ENCODE results near the gene DEFB124. TPM values are rescaled to one million over a fixed set of nuclear protein-coding genes. Genes with fewer than 3 reads are reported as not detected.

The DEFB124 gene
- polyA plus RNA-seq, 3 donors: not detected

DNA sequence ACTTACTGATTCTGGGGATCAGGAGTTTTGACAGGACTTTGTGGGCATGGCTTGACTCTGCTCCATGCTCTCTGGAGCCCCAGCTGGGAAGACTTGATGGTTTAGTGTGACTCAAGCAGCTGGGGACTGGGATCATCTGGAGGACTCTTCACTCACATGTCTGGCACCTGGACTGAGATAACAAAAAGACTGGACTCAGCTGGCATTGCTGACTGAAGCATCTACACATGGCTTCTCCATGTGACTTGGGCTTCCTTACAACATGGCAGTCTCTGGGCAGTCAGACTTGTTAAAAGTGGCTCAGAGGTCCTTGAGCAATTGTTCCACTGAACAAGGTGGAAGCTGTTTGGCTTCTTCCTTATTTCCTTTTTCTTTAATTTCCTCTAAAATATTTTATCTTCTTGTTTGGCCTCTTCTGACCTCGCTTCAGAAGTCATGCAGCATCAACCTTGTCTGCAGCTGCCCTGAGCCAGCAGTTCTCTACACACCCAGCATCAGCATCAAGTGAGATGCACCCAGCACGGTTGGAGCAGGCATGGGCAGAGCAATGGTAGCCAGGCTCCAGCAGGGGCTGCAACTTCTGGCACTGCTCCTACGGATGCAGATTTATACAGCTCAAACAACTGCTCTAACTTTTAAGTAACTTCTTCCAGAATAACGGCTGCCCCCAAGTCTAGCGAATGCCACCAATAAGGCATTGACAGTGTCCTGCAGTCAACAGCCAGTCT is 33.8 kb upstream of the DEFB124 start:
- WGBS (ENCODE audit: insufficient coverage): 89% methylated on average over 5 of the region's 5 CpGs
- Mint-ChIP-seq H3K27me3 (ENCODE audit: low read depth in 3 of 3) (peaks cover 8 to 22% (median 15%) of the 10 kb centered on the region in 3 donors), H3K36me3 (peaks cover 0 to 1% of the 10 kb centered on the region in 2 donors), H3K4me3 (no peak overlapping the region), H3K4me1 (peaks cover under 1% of the 10 kb centered on the region), H3K9me3 (peaks cover 8 to 17% (median 13%) of the 10 kb centered on the region in 7 donors), H3K27ac (no peak overlapping the region)
- Histone ChIP-seq H3K27ac (ENCODE audit: low read depth in 1 of 2, low read length in 2 of 2) (no peak overlapping the region), H3K4me3 (replicated peaks in 1 of 3; ENCODE audit: low read depth in 2 of 3, low read length in 3 of 3) (no peak overlapping the region), H3K36me3 (replicated peaks in 1 of 2; ENCODE audit: control insufficient read depth in 1 of 2, insufficient read depth in 2 of 2, low read length in 2 of 2) (no peaks in the 10 kb centered on the region), H3K4me1 (ENCODE audit: control insufficient read depth in 1 of 2, insufficient read depth in 2 of 2, low read length in 2 of 2) (peaks cover under 1% of the 10 kb centered on the region in 2 donors), H3K9ac (ENCODE audit: insufficient read depth, low read length, poor library complexity, severe bottlenecking) (no peak overlapping the region), H3K79me2 (ENCODE audit: insufficient read depth, low read length) (no peaks in the 10 kb centered on the region), H3K27me3 (ENCODE audit: control insufficient read depth in 2 of 2, insufficient read depth in 2 of 2, low read length in 2 of 2) (no peaks in the 10 kb centered on the region), H2AFZ (ENCODE audit: insufficient read depth, low read depth, low read length, poor library complexity, severe bottlenecking) (no peak overlapping the region), H3K4me2 (replicated peaks; ENCODE audit: extremely low read depth, low read length, poor library complexity, severe bottlenecking) (no peak overlapping the region), H4K20me1 (ENCODE audit: insufficient read depth, low read length) (no peaks in the 10 kb centered on the region), H3K9me3 (replicated peaks in 1 of 2; ENCODE audit: control insufficient read depth in 1 of 2, insufficient read depth in 1 of 2, low read length in 2 of 2) (peaks cover 9 to 13% of the 10 kb centered on the region in 2 donors)
- intact Hi-C loops (cut with micrococcal nuclease): no loop called here
- TF ChIP-seq, protein P1, sequence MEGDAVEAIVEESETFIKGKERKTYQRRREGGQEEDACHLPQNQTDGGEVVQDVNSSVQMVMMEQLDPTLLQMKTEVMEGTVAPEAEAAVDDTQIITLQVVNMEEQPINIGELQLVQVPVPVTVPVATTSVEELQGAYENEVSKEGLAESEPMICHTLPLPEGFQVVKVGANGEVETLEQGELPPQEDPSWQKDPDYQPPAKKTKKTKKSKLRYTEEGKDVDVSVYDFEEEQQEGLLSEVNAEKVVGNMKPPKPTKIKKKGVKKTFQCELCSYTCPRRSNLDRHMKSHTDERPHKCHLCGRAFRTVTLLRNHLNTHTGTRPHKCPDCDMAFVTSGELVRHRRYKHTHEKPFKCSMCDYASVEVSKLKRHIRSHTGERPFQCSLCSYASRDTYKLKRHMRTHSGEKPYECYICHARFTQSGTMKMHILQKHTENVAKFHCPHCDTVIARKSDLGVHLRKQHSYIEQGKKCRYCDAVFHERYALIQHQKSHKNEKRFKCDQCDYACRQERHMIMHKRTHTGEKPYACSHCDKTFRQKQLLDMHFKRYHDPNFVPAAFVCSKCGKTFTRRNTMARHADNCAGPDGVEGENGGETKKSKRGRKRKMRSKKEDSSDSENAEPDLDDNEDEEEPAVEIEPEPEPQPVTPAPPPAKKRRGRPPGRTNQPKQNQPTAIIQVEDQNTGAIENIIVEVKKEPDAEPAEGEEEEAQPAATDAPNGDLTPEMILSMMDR (IDR thresholded peaks at IDR 0.05): no peak
- DNase-seq: no peak

- peaks cover 9 to 24% (median 17%) of the 10 kb centered on the region in 3 donors for H3K27me3 Mint-ChIP-seq (ENCODE audit: low read depth in 3 of 3)
- peaks cover 0 to 1% of the 10 kb centered on the region in 2 donors for H3K36me3 Mint-ChIP-seq
- Histone ChIP-seq H2AFZ (ENCODE audit: insufficient read depth, low read depth, low read length, poor library complexity, severe bottlenecking) (no peak overlapping the region), H3K79me2 (ENCODE audit: insufficient read depth, low read length) (no peaks in the 10 kb centered on the region), H3K27ac (ENCODE audit: low read depth in 1 of 2, low read length in 2 of 2) (no peak overlapping the region), H4K20me1 (ENCODE audit: insufficient read depth, low read length) (no peaks in the 10 kb centered on the region), H3K4me2 (replicated peaks; ENCODE audit: extremely low read depth, low read length, poor library complexity, severe bottlenecking) (no peak overlapping the region), H3K27me3 (ENCODE audit: control insufficient read depth in 2 of 2, insufficient read depth in 2 of 2, low read length in 2 of 2) (no peaks in the 10 kb centered on the region), H3K4me3 (replicated peaks in 1 of 3; ENCODE audit: low read depth in 2 of 3, low read length in 3 of 3) (no peak overlapping the region), H3K9ac (ENCODE audit: insufficient read depth, low read length, poor library complexity, severe bottlenecking) (no peak overlapping the region), H3K36me3 (replicated peaks in 1 of 2; ENCODE audit: control insufficient read depth in 1 of 2, insufficient read depth in 2 of 2, low read length in 2 of 2) (no peaks in the 10 kb centered on the region), H3K4me1 (ENCODE audit: control insufficient read depth in 1 of 2, insufficient read depth in 2 of 2, low read length in 2 of 2) (peaks cover 0 to 5% of the 10 kb centered on the region in 2 donors), H3K9me3 (replicated peaks in 1 of 2; ENCODE audit: control insufficient read depth in 1 of 2, insufficient read depth in 1 of 2, low read length in 2 of 2) (peaks cover 9 to 13% of the 10 kb centered on the region in 2 donors)
- no peak overlapping the region for H3K4me3 Mint-ChIP-seq
- peaks cover 2% of the 10 kb centered on the region for H3K4me1 Mint-ChIP-seq
- DNase-seq: no peak
- H3K9me3 Mint-ChIP-seq: peaks cover 8 to 19% (median 13%) of the 10 kb centered on the region in 7 donors
- TF ChIP-seq, protein P1 (IDR thresholded peaks at IDR 0.05): no peak
- intact Hi-C loops (cut with micrococcal nuclease): no loop called here
- no CpG with 5 or more reads among the region's 1 CpG for WGBS (ENCODE audit: insufficient coverage)
- H3K27ac Mint-ChIP-seq: no peak overlapping the region
These were observed 31.0 kb upstream of the DEFB124 start for GRCh38 chr20:31505903-31506302.
